GM12878 (cell line): ENCODE data around the gene MVB12B.

Experiments used
- CEBPB ChIP-seq, 2 experiments: fragments of 150-350 bp in 1 of 2; IDR thresholded peaks; 2 replicates each; pipeline ENCODE4 v1.6.1; 2012 to 2014; ENCODE audit warnings: low read depth in 2 of 2, low read length in 2 of 2, borderline replicate concordance in 1 of 2, inconsistent platforms in 1 of 2
- CTCF ChIP-seq, 3 experiments: IDR thresholded peaks in 2 of 3; conservative IDR thresholded peaks in 1 of 3; 2 replicates each; pipeline ENCODE4 v1.5.1; 2011; ENCODE audit warnings: low read depth in 3 of 3, low read length in 3 of 3, mild to moderate bottlenecking in 3 of 3, control low read depth in 2 of 3, moderate library complexity in 2 of 3, inconsistent platforms in 1 of 3, mixed read lengths in 1 of 3; ENCODE audit not compliant: control insufficient read depth in 2 of 3, insufficient read depth in 1 of 3; ENCODE audit errors: extremely low read depth in 1 of 3
- EP300 ChIP-seq, 2 experiments: fragments of 150-350 bp in 1 of 2; IDR thresholded peaks; 2 replicates each; pipeline ENCODE4 v1.6.1; 2011 to 2012; ENCODE audit warnings: low read depth in 2 of 2, low read length in 2 of 2, borderline replicate concordance in 1 of 2, improper control_type of control experiment in 1 of 2, inconsistent platforms in 1 of 2; ENCODE audit not compliant: control insufficient read depth in 1 of 2
- EZH2 ChIP-seq: IDR thresholded peaks from 2 replicates; pipeline ENCODE4 v1.6.1; 2012; ENCODE audit warnings: low read depth, mild to moderate bottlenecking, control low read depth, inconsistent platforms, low read length, borderline replicate concordance; ENCODE audit not compliant: control insufficient read depth
- FOXM1 ChIP-seq: IDR thresholded peaks from 2 replicates; pipeline ENCODE4 v1.6.1; 2012; ENCODE audit warnings: low read depth, mild to moderate bottlenecking, inconsistent platforms, low read length, moderate library complexity
- IKZF2 ChIP-seq, 2 experiments: fragments of 450-650 bp; IDR thresholded peaks; 2 replicates each; pipeline ENCODE4 v1.6.1; 2017; ENCODE audit warnings: mild to moderate bottlenecking in 2 of 2, moderate library complexity in 2 of 2
- MXI1 ChIP-seq: fragments of 150-350 bp; IDR thresholded peaks from 2 replicates; pipeline ENCODE4 v1.6.1; 2011; ENCODE audit warnings: low read depth, mild to moderate bottlenecking, inconsistent platforms, low read length, improper control_type of control experiment
- POLR2AphosphoS5 ChIP-seq: IDR thresholded peaks from 2 replicates; pipeline ENCODE4 v1.6.1; 2011; ENCODE audit warnings: mild to moderate bottlenecking, low read length, inconsistent platforms
- TAF1 ChIP-seq: IDR thresholded peaks from 2 replicates; pipeline ENCODE4 v1.6.1; 2011; ENCODE audit warnings: mild to moderate bottlenecking, low read depth, low read length, borderline replicate concordance
- TCF7 ChIP-seq: IDR thresholded peaks from 2 replicates; pipeline ENCODE4 v1.6.1; 2014; ENCODE audit warnings: antibody characterized with exemption, borderline replicate concordance

- no peak for TF ChIP-seq POLR2AphosphoS5
- TF ChIP-seq CEBPB (IDR thresholded peaks at IDR 0.05; ENCODE audit: borderline replicate concordance in 1 of 2, low read depth in 2 of 2, low read length in 2 of 2) = no peak
- no peak for TF ChIP-seq IKZF2 (IDR thresholded peaks at IDR 0.05)
- no peak for TF ChIP-seq TCF7
- no peak for TF ChIP-seq CTCF (IDR thresholded peaks at IDR 0.05 in 2 of 3, conservative IDR thresholded peaks at IDR 0.05 in 1 of 3; ENCODE audit: control insufficient read depth in 2 of 3, extremely low read depth in 1 of 3, insufficient read depth in 1 of 3, low read depth in 3 of 3, low read length in 3 of 3)
- no peak for TF ChIP-seq TAF1
- no peak for TF ChIP-seq EZH2
- no peak for TF ChIP-seq EP300 (IDR thresholded peaks at IDR 0.05; ENCODE audit: borderline replicate concordance in 1 of 2, control insufficient read depth in 1 of 2, low read depth in 2 of 2, low read length in 2 of 2)
- TF ChIP-seq FOXM1 = no peak
- no peak for TF ChIP-seq MXI1
Observed at GRCh38 chr9:126327714-126328185, 1.1 kb downstream of the MVB12B start.
